HCT116 (cell line): ENCODE data around the gene C1orf50. TPM values are rescaled to one million over a fixed set of nuclear protein-coding genes. Genes with fewer than 3 reads are reported as not detected.

ENCODE experiments used
- ATAC-seq: fragments of 200-7000 bp; cut with Tn5 transposase; 2 replicates; pipeline ENCODE4 v1.9.1; 2020; ENCODE audit warnings: mild to moderate bottlenecking, moderate library complexity
- BruUV-seq: library from RNA; stranded (reverse); fragments of 400-500 nt; replicated peaks from 2 replicates; lab custom pipeline; 2021; lab: Mats Ljungman, UMichigan
- CTCF ChIA-PET: fragments of 300-600 bp; sonication (Branson Sonifier 250); formaldehyde crosslinking; loops from one replicate; lab custom pipeline; 2021; ENCODE audit warnings: antibody characterized with exemption; lab: Charles Lee
- POLR2A ChIA-PET: fragments of 300-600, 350-600 bp; sonication (Branson Sonifier 250); formaldehyde crosslinking; loops from one replicate; lab custom pipeline; 2021; ENCODE audit warnings: antibody characterized with exemption; lab: Charles Lee
- RAD21 ChIA-PET, 2 experiments: fragments of 300-600 bp; sonication (Branson Sonifier 250); formaldehyde crosslinking; loops; one replicate each; lab custom pipeline; 2023; ENCODE audit warnings: low total read pairs in 2 of 2; ENCODE audit not compliant: uncharacterized antibody in 2 of 2, unreplicated experiment in 2 of 2, low non-redundant PET in 1 of 2; lab: Charles Lee
- DNase-seq: peaks from one replicate; pipeline ENCODE4 v3.0.0-alpha.2; 2010; ENCODE audit warnings: low read depth, low spot score
- H2AFZ ChIP-seq: fragments of 200-600 bp; shearing (Covaris generic), sonication (generic); 2 replicates; pipeline ENCODE4 v1.6.1; 2017; ENCODE audit warnings: low read depth, mixed run types, mixed read lengths, antibody characterized with exemption, low read length; ENCODE audit not compliant: poor library complexity, severe bottlenecking
- H3K27ac ChIP-seq: 2 replicates; pipeline ENCODE4 v1.5.1; 2012; ENCODE audit warnings: low read depth, low read length
- H3K27me3 ChIP-seq: fragments of 200-600 bp; sonication (generic); 2 replicates; pipeline ENCODE4 v1.6.1; 2016; ENCODE audit warnings: mixed run types, low read length, mixed read lengths; ENCODE audit not compliant: insufficient read depth
- H3K36me3 ChIP-seq, 2 experiments: fragments of 200-500 bp in 1 of 2; fragments of 200-600 bp in 1 of 2; sonication (Bioruptor generic) in 1 of 2; sonication (generic) in 1 of 2; 2 replicates each; pipeline versions ENCODE4 v1.5.1 to v1.6.1; 2014 to 2016; ENCODE audit warnings: low read length in 2 of 2, inconsistent platforms in 1 of 2, mixed read lengths in 1 of 2, mixed run types in 1 of 2; ENCODE audit not compliant: insufficient read depth in 2 of 2, control insufficient read depth in 1 of 2
- H3K4me1 ChIP-seq, 2 experiments: fragments of 200-600 bp in 1 of 2; sonication (generic) in 1 of 2; 2 replicates each; pipeline versions ENCODE4 v1.5.1 to v1.6.1; 2012 to 2017; ENCODE audit warnings: low read length in 2 of 2, inconsistent platforms in 1 of 2, mild to moderate bottlenecking in 1 of 2, mixed read lengths in 1 of 2, mixed run types in 1 of 2, moderate library complexity in 1 of 2; ENCODE audit not compliant: insufficient read depth in 2 of 2, control insufficient read depth in 1 of 2
- H3K4me2 ChIP-seq: fragments of 200-600 bp; sonication (generic); 2 replicates; pipeline ENCODE4 v1.6.1; 2017; ENCODE audit warnings: mixed run types, low read length, mixed read lengths
- H3K4me3 ChIP-seq, 2 experiments: fragments of 200-600 bp in 1 of 2; sonication (generic) in 1 of 2; replicated peaks in 1 of 2; 2 replicates each; pipeline ENCODE4 v1.5.1; 2011 to 2016; ENCODE audit warnings: low read length in 2 of 2, control low read depth in 1 of 2, low read depth in 1 of 2, mild to moderate bottlenecking in 1 of 2, mixed read lengths in 1 of 2, mixed run types in 1 of 2
- H3K79me2 ChIP-seq: fragments of 200-600 bp; sonication (generic); 2 replicates; pipeline ENCODE4 v1.6.1; 2017; ENCODE audit warnings: mild to moderate bottlenecking, mixed run types, low read length, moderate library complexity, mixed read lengths; ENCODE audit not compliant: insufficient read depth
- H3K9ac ChIP-seq: fragments of 200-600 bp; sonication (generic); 2 replicates; pipeline ENCODE4 v1.6.1; 2016; ENCODE audit warnings: low read length, mixed read lengths
- H3K9me2 ChIP-seq: fragments of 200-600 bp; sonication (generic), shearing (Covaris generic); 2 replicates; pipeline ENCODE4 v1.6.1; 2017; ENCODE audit warnings: mixed run types, mild to moderate bottlenecking, moderate library complexity; ENCODE audit not compliant: insufficient read depth
- H3K9me3 ChIP-seq, 2 experiments: fragments of 200-500 bp in 1 of 2; fragments of 200-600 bp in 1 of 2; sonication (Bioruptor generic) in 1 of 2; sonication (generic) in 1 of 2; 2 replicates each; pipeline ENCODE4 v1.6.1; 2014 to 2017; ENCODE audit warnings: low read length in 2 of 2, mixed read lengths in 2 of 2, inconsistent platforms in 1 of 2, low read depth in 1 of 2, mild to moderate bottlenecking in 1 of 2, mixed run types in 1 of 2, moderate library complexity in 1 of 2; ENCODE audit not compliant: control insufficient read depth in 1 of 2, insufficient read depth in 1 of 2
- H4K20me1 ChIP-seq: fragments of 200-600 bp; sonication (generic), shearing (Covaris generic); 2 replicates; pipeline ENCODE4 v1.6.1; 2017; ENCODE audit warnings: mixed run types, mild to moderate bottlenecking, moderate library complexity; ENCODE audit not compliant: insufficient read depth
- CBX3 ChIP-seq: IDR thresholded peaks from 2 replicates; pipeline ENCODE4 v1.6.1; 2012; ENCODE audit warnings: low read depth
- CEBPB ChIP-seq: IDR thresholded peaks from 2 replicates; pipeline ENCODE4 v1.6.1; 2012; ENCODE audit warnings: low read depth
- CTCF ChIP-seq, 3 experiments: fragments of 200-600 bp in 1 of 3; sonication (generic) in 1 of 3; IDR thresholded peaks in 2 of 3; conservative IDR thresholded peaks in 1 of 3; 2 replicates each; pipeline ENCODE4 v1.5.1; 2012 to 2017; ENCODE audit warnings: low read depth in 2 of 3, low read length in 2 of 3, antibody characterized with exemption in 1 of 3, borderline replicate concordance in 1 of 3, control low read depth in 1 of 3, mild to moderate bottlenecking in 1 of 3, mixed read lengths in 1 of 3, mixed run types in 1 of 3, moderate library complexity in 1 of 3; ENCODE audit not compliant: insufficient read depth in 1 of 3
- ELF1 ChIP-seq: IDR thresholded peaks from 2 replicates; pipeline ENCODE4 v1.6.1; 2012; ENCODE audit warnings: low read depth, borderline replicate concordance
- EZH2 ChIP-seq: fragments of 200-600 bp; sonication (generic); IDR thresholded peaks from 2 replicates; pipeline ENCODE4 v1.6.1; 2017; ENCODE audit warnings: antibody characterized with exemption, mixed run types
- EZH2phosphoT487 ChIP-seq: fragments of 200-600 bp; IDR thresholded peaks from 2 replicates; pipeline ENCODE4 v1.6.1; 2018; ENCODE audit warnings: antibody characterized with exemption, borderline replicate concordance
- FOSL1 ChIP-seq: IDR thresholded peaks from 2 replicates; pipeline ENCODE4 v1.6.1; 2012; ENCODE audit warnings: low read depth
- JUND ChIP-seq: IDR thresholded peaks from 2 replicates; pipeline ENCODE4 v1.6.1; 2012
- POLR2A ChIP-seq: IDR thresholded peaks from 2 replicates; pipeline ENCODE4 v1.7.0; 2011; ENCODE audit warnings: borderline replicate concordance; ENCODE audit not compliant: insufficient read depth, insufficient read length; ENCODE audit errors: extremely low read depth
- REST ChIP-seq: IDR thresholded peaks from 2 replicates; pipeline ENCODE4 v1.6.1; 2012; ENCODE audit warnings: low read depth
- SIN3A ChIP-seq: IDR thresholded peaks from 2 replicates; pipeline ENCODE4 v1.6.1; 2012; ENCODE audit warnings: low read depth
- SRF ChIP-seq: IDR thresholded peaks from 2 replicates; pipeline ENCODE4 v1.6.1; 2012; ENCODE audit warnings: low read depth
- TCF7L2 ChIP-seq: IDR thresholded peaks from 2 replicates; pipeline ENCODE4 v1.7.0; 2011; ENCODE audit warnings: borderline replicate concordance, inconsistent platforms; ENCODE audit not compliant: insufficient read depth, insufficient read length; ENCODE audit errors: extremely low read depth
- YY1 ChIP-seq: IDR thresholded peaks from 2 replicates; pipeline ENCODE4 v1.6.1; 2011; ENCODE audit warnings: low read length, low read depth, moderate library complexity, mild to moderate bottlenecking; ENCODE audit not compliant: insufficient replicate concordance; ENCODE audit errors: extremely low read depth
- intact Hi-C: fragments of 100-400 bp; cut with micrococcal nuclease; formaldehyde crosslinking; loops from 2 replicates; pipeline ENCODE4 v1.10.0; 2022
- total RNA-seq: library from RNA; stranded (reverse); gene quantifications from one replicate; pipeline ENCODE4 v1.2.1, GENCODE V29; 2021; ENCODE audit not compliant: unreplicated experiment

Gene C1orf50
- total RNA-seq, 1 experiment from 2014 or later: 5.8 TPM

DNA sequence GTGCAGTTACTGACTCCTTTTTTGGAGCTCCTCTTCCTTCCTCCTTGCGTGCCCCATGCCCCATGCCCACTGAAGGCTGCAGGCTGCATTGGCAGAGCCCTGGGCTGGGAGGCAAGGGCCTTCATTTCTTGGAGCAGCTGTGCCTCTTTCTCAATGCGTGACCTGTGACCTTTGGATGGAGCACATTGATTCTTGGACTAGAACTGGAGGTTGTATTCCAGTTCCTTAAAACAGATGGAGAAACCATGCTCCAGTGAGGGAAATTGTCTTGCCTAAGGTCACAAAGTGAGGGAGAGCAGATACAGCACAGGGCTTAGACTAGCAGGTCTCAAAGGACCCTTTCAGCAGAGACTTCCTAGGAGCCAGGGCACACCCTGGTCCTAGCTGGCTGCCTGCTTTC, 26.8 kb downstream of the C1orf50 start:
- Histone ChIP-seq H3K27ac (no peak overlapping the region), H2AFZ (no peak overlapping the region), H3K4me2 (no peak overlapping the region), H3K4me1 (no peaks in the 10 kb centered on the region), H3K4me3 (no peak overlapping the region), H4K20me1 (no peaks in the 10 kb centered on the region), H3K9me3 (no peaks in the 10 kb centered on the region), H3K9ac (no peak overlapping the region), H3K36me3 (no peaks in the 10 kb centered on the region), H3K27me3 (no peaks in the 10 kb centered on the region), H3K79me2 (no peaks in the 10 kb centered on the region), H3K9me2 (no peaks in the 10 kb centered on the region)
- CTCF ChIA-PET: no interaction called here
- POLR2A ChIA-PET: no interaction called here
- no peak for TF ChIP-seq EZH2phosphoT487
- TF ChIP-seq JUND: no peak
- TF ChIP-seq CTCF (IDR thresholded peaks at IDR 0.05 in 2 of 3, conservative IDR thresholded peaks at IDR 0.05 in 1 of 3; ENCODE audit: borderline replicate concordance in 1 of 3, insufficient read depth in 1 of 3, low read depth in 2 of 3, low read length in 2 of 3): no peak
- no peak for TF ChIP-seq YY1
- ATAC-seq (no peak), DNase-seq (no peak)
- no TSS peak for BruUV-seq
- RAD21 ChIA-PET: no interaction called here
- intact Hi-C loops: no loop called here

DNA sequence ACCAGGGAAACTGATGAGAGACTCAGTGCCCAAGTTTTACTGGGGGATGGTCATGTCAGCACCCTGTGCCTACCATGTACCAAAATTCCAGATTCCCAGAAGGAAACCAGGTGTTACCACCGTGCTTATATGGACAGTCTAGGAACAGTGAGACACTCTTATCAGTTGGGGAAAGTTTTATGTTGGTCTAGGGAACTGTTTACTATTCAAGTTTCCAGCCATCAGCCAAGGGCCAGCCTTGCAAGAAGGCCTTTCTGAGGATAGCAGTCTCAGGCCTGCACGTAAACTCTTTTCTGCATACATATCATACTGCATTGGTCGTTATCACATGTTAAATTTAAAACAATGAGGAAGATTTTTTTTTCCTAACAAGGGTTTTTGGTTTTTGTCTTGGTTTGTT, 30.4 kb downstream of the C1orf50 start:
- intact Hi-C loops: no loop called here
- ChIA-PET CTCF (no interaction called here), POLR2A (no interaction called here)
- TF ChIP-seq POLR2A (no peak), CBX3 (no peak), REST (no peak), EZH2 (no peak), SRF (no peak), CEBPB (no peak), CTCF (IDR thresholded peaks at IDR 0.05 in 2 of 3, conservative IDR thresholded peaks at IDR 0.05 in 1 of 3; ENCODE audit: borderline replicate concordance in 1 of 3, insufficient read depth in 1 of 3, low read depth in 2 of 3, low read length in 2 of 3) (no peak), TCF7L2 (no peak), FOSL1 (no peak), ELF1 (no peak), SIN3A (no peak)

More for the DNA sequence above, 30.4 kb downstream of the C1orf50 start:
- Histone ChIP-seq H3K4me1 (no peaks in the 10 kb centered on the region), H3K4me2 (no peak overlapping the region), H3K79me2 (no peaks in the 10 kb centered on the region), H3K4me3 (no peak overlapping the region), H3K9me3 (no peaks in the 10 kb centered on the region), H2AFZ (no peak overlapping the region), H3K9me2 (no peaks in the 10 kb centered on the region), H3K27ac (no peak overlapping the region), H4K20me1 (no peaks in the 10 kb centered on the region), H3K27me3 (no peaks in the 10 kb centered on the region), H3K36me3 (no peaks in the 10 kb centered on the region), H3K9ac (no peak overlapping the region)
- no peak for ATAC-seq
- RAD21 ChIA-PET: no interaction called here
- no TSS peak for BruUV-seq
- DNase-seq: no peak
